ENCODE measurements around the gene TPSG1.
"Not testable (repeated sequence)": the region's sequence is repeated elsewhere in the genome, so short reads cannot be mapped to it uniquely, and the experiment has no call there.

Gene TPSG1

DNA sequence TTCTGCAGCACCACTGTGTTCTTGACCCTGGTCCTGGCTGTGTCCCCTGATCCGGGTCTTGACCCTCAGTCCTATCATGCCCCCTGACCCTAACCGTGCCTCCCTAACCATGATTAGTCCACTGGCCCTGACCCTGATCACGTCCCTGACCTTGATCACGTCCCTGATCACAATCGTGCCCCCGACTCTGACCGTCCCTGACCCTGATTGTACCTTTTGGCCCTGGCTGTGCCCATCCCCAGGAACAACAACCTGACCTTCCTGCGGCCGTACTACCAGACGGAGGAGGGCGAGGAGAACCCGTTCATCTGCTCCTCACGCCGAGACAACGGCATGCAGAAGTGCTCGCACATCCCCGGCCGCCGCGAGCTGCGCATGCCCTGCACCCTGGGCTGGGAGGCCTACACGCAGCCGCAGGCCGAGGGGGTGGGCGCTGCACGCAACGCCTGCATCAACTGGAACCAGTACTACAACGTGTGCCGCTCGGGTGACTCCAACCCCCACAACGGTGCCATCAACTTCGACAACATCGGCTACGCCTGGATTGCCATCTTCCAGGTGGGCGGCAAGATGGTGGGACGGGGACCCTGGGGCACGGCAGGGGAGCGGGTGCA lies 24.9 kb downstream of the TPSG1 start:
- no peak for TF ChIP-seq ZNF274 (IDR thresholded peaks at IDR 0.05; ENCODE audit: low read depth, low read length)
- no peak overlapping the region for H3K4me3 ChIP-seq (ENCODE audit: low read length)

DNA sequence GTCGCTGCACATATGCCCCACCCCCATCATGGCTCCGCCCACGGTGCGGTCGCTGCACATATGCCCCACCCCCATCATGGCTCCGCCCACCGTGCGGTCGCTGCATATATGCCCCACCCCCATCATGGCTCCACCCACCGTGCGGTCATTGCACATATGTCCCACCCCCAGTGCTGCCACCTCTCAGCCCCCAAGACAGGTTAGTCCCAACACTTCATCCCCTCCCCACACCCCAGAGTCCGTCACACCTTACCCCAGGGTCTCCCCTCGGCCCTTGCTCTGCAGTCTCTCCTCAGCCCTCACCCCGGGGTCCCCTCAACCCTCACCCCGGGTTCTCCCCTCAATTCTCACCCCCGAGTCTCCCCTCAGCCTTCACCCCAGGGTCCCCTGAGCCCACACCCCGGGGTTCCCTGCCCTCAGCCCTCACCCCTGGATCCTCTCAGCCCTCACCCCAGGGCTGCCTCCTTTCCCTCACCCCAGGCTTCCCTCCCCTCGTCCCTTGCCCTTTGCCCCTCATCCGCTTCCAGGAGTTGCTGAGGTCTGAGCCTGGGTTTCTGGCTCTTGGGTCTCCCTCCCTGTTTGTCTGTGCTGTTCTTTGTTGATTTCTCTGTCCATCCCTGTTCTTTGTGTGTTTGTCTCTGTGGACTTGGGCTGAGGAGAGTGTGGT lies 25.6 kb downstream of the TPSG1 start:
- no peak for TF ChIP-seq ZNF274 (IDR thresholded peaks at IDR 0.05; ENCODE audit: low read depth, low read length)
- no peak overlapping the region for H3K4me3 ChIP-seq (ENCODE audit: low read length)

DNA sequence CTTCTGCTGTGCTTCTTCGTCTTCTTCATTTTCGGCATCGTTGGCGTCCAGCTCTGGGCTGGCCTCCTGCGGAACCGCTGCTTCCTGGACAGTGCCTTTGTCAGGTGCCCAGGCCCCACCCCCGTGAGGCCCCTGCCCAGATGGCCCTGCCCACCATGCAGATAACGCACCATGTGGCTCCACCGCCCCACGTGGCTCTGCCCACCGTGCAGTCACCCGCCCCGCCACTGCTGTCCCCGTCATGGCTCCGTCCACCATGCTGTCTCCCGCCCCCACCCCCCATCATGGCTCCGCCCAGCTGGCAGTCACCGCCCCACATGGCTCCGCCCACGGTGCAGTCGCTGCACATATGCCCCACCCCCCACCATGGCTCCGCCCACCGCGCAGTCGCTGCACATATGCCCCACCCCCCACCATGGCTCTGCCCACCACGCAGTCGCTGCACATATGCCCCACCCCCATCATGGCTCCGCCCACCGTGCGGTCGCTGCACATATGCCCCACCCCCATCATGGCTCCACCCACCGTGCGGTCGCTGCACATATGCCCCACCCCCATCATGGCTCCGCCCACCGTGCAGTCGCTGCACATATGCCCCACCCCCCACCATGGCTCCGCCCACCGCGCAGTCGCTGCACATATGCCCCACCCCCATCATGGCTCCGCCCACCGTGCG lies 26.3 kb downstream of the TPSG1 start:
- not testable (repeated sequence) for H3K4me3 ChIP-seq (ENCODE audit: low read length)

DNA sequence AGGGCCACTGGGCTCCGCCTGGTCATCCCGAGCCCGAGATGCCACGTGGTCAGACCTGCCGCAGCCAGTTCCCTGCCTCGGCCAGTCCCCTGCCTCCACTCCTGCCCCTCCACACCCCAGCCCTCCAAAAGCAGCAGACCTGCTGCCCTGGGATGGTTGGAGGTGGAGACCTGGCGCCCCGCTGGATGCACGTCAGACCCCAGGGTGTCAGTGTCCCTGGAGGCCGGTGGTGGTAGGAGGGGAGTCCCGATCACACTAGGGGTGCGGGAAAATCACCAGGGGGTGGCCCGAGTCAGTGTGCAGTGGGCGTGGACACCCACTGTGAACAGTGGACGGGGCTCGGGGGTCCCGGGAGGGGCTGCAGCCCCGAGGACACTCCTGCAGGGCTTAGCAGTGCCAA lies 26.9 kb downstream of the TPSG1 start:
- TF ChIP-seq ZNF274 (IDR thresholded peaks at IDR 0.05; ENCODE audit: low read depth, low read length): no peak
- no peak overlapping the region for H3K4me3 ChIP-seq (ENCODE audit: low read length)

DNA sequence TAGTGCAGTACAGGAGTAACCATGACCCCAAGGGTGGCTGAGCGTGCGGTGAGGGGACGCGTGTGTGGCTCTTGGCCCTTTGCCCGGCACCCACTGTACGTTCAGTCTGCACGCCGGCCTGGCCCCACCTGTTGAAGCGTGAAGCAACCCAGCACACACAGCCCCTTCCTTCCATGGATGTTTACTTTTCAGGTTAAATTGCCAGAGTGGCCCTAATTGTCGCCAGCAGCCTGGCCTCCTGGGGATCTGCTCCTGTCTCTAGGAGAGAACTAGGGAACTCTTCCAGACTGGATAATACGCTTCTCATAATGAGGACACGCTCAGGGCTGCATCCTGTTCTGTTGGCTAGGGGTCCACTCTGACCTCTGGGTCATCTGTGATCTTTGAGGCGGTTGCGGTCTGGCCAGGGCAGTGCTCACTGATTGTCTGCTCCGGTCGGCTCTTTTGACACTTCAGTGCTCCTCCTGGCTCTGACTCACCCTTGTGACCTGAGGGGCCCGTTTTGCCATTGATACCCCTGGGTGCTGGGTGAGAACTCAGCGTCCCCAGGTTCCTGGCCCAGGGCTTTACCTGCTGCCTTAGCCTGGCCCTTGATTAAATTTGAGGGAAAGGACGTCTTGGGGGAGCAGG lies 27.7 kb downstream of the TPSG1 start:
- no peak overlapping the region for H3K4me3 ChIP-seq (ENCODE audit: low read length)
- no peak for TF ChIP-seq ZNF274 (IDR thresholded peaks at IDR 0.05; ENCODE audit: low read depth, low read length)

DNA sequence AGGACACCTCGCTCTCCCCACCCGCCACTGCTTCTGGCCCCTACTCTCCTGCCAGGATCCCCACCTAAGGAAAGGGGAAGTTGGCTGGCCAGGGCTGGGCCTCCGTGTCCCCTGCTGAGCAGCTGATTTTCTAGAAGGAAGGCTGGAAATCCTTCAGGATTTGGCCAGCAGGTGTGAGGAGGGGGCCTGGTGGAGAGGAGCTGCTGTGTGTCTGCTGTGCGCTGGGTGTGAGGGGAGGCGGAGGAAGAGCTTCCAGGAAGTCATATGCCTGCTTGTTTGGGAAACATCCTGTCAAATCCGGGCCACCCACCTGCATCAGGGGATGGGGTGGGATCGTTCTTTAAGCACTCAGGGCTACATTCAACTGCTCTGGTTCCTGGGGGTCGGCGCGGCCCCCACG lies 28.6 kb downstream of the TPSG1 start:
- no peak for TF ChIP-seq ZNF274 (IDR thresholded peaks at IDR 0.05; ENCODE audit: low read depth, low read length)
- no peak overlapping the region for H3K4me3 ChIP-seq (ENCODE audit: low read length)

DNA sequence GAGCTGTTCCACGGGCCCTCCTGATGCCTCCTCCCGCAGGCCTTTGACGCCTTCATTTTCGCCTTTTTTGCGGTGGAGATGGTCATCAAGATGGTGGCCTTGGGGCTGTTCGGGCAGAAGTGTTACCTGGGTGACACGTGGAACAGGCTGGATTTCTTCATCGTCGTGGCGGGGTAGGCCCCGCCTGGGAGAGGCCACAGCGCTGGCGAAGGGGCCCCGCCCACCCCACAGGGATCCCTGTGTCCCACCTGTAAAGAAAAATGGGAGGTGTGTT lies 29.7 kb downstream of the TPSG1 start:
- no peak for TF ChIP-seq ZNF274 (IDR thresholded peaks at IDR 0.05; ENCODE audit: low read depth, low read length)
- H3K4me3 ChIP-seq (ENCODE audit: low read length): no peak overlapping the region

DNA sequence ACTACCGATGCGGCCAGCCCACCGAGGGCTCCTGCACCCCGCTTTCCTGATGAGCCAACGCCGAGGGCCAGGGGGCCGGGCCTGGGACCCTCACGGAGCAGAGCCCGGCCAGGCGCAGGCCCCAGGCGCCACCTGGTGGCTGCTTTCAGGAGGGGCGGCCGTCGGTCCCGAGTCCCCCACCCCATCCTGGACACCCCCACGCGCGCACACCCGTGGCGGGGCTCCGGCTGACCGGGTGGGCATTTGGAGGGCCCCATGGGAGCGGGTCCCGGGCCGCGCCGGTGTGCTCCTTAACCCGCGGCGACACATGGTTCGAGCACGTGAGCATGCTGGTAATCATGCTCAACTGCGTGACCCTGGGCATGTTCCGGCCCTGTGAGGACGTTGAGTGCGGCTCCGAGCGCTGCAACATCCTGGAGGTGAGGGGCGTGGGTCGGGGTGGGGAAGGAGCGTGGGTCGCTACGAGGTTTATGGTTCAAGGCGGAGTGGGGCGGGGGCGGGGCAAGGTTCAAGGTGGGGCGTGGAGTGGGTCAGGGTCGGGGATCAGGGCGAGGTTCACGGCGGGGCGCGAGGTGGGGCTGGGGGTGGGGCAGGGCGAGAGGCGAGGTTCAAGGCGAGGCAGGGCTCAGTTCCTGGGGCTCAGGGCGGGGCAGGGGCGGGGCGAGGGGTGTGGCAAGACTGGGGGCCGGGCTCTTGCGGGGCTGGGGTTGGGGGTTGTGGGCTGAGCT lies 30.2 kb downstream of the TPSG1 start:
- TF ChIP-seq ZNF274 (IDR thresholded peaks at IDR 0.05; ENCODE audit: low read depth, low read length): no peak
- no peak overlapping the region for H3K4me3 ChIP-seq (ENCODE audit: low read length)

DNA sequence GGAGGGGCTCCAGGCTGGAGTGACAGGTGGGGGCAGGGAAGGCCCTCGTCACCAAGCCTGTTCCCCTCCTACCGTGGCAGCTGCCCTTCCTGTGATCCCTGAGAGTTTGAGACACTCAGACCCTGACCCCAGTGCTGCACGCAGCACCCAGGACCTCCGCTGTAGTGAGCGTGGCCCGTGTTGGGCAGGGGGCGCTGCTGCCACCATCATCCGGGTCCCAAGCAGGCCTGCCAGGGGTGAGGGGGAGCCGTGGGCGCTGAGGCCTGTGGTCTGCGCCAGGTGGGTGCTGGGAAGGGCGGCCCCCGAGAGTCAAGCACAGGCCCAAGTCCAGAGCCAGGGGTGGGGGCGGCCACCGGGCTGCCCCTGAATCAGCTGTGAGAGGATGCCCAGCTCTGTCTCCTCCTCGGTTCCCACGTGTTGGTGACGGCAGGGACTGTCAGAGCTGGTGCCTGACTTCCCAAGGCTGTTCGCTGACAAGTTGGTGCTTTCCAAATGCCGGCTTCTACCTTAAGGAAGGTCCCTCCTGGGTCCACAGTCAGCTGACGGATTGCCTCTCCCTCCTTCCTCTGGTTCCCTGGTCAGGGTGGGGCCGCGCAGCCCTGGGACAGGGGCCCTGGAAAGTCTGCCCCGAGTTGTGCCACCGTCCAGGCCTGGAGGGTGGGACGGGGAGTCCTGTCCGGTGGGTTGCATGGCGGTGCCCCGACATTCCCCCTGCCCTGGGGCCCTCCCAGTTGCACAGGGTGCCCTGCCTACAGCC lies 31.1 kb downstream of the TPSG1 start:
- no peak for TF ChIP-seq ZNF274 (IDR thresholded peaks at IDR 0.05; ENCODE audit: low read depth, low read length)

DNA sequence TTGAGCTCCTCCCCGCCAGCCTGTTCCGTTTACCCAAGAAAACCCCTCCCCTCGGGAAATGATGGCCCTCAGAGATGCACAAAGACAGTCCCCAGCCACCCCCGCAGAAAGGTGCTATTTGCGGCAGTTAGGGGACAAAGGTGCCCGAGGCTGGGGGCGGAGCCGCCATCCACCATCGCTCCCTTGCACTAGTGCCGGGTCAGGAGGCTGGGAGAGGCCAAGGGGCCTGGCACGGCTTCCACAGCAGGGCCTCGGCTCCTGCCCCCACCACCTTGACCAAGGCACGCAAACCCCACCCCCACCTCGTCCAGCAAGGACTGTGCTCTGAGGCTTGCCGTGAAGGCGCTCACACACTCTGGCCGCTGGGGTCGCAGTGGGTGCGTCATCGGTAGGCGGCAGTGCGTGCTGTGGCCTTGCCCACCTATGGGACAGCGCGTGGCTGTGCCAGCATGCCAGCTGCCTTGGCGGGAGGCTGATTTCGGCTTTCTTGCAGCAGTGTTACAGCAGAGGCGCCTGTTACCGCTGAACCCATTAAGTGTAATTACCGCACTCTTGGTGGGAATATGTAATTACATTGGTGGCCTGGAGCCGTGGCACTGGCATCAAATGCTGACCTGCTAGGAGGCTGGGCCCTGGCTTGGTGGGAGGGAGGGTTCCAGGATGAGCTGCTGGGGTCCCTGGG lies 31.8 kb downstream of the TPSG1 start:
- no peak overlapping the region for H3K4me3 ChIP-seq (ENCODE audit: low read length)
- TF ChIP-seq ZNF274 (IDR thresholded peaks at IDR 0.05; ENCODE audit: low read depth, low read length): no peak

More for the DNA sequence above, 31.1 kb downstream of the TPSG1 start:
- no peak overlapping the region for H3K4me3 ChIP-seq (ENCODE audit: low read length)

DNA sequence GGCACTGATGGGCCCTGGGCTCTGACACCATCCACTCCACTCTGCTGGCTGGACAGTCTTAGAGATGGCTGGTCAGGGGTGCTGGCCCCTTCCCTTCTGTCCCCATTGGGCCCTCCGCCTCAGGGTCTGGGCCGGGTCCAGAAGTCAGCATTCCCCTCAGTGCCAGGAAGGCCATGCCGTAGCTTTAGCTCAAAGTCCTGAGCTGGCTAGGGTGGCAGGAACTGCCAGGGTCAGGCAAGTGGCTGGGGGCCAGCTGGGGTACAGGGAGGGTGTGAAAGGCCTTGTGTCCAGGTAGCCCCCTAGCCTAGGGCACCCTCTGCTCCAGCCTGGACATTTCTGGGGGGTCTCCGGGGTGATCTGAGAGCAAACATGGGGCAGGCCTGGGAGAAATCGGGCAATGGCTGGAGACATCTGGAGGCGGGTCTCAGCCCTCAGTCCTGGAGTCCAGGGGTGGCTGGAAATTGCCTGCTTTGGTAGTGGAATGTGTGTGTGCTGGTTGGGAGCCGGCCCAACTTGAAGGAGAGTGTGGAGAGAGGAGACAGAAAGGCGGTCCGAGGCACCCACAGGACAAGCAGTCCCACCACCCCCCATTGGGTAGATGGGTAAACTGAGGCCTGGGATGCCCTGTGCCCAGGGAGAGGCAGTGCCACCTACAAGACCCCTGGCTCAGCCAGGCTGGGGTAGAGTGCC lies 32.5 kb downstream of the TPSG1 start:
- no peak overlapping the region for H3K4me3 ChIP-seq (ENCODE audit: low read length)

DNA sequence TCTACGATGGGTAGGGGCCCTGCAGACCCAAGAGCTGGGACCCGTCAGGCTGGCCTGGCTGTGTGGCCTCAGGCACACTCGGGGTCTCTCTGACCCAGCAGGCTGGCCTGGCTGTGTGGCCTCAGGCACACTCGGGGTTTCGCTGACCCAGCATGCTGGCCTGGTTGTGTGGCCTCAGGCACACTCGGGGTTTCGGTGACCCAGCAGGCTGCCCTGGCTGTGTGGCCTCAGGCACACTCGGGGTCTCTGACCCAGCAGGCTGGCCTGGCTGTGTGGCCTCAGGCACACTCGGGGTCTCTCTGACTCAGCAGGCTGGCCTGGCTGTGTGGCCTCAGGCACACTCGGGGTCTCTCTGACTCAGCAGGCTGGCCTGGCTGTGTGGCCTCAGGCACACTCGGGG lies 34.3 kb downstream of the TPSG1 start:
- not testable (repeated sequence) for H3K4me3 ChIP-seq (ENCODE audit: low read length)

More for the DNA sequence above, 32.5 kb downstream of the TPSG1 start:
- TF ChIP-seq ZNF274 (IDR thresholded peaks at IDR 0.05; ENCODE audit: low read depth, low read length): no peak

DNA sequence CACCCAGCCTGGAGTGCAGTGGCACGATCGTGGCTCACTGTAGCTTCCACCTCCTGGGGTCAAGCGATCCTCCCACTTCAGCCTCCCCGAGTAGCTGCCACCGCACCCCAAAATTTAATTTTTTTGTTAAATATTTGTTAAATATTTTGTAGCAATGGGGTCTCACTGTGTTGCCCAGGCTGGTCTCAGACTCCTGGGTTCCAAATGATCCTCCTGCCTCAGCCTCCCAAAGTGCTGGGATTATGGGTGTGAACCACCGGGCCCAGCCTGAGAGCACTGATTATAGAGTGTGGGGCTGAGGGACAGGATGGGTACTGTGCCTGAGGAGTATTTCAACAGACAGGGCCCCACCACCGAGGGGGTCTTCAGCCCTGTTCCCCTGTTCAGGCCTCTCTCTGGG lies 35.6 kb downstream of the TPSG1 start:
- no peak overlapping the region for H3K4me3 ChIP-seq (ENCODE audit: low read length)
- TF ChIP-seq ZNF274 (IDR thresholded peaks at IDR 0.05; ENCODE audit: low read depth, low read length): no peak

Data from GM08714 (cell line).